ENCODE results near the gene EXOC3. TPM values are rescaled to one million over a fixed set of nuclear protein-coding genes. Genes with fewer than 3 reads are reported as not detected.
A peak's percentile ranks its signal among the peaks of the same experiment; 100 is the strongest.

The EXOC3 gene
- total and polyA plus RNA-seq, 2 of the 4 experiments (the other 2 are of a cell fraction) = 35.1 to 47.5 TPM

DNA sequence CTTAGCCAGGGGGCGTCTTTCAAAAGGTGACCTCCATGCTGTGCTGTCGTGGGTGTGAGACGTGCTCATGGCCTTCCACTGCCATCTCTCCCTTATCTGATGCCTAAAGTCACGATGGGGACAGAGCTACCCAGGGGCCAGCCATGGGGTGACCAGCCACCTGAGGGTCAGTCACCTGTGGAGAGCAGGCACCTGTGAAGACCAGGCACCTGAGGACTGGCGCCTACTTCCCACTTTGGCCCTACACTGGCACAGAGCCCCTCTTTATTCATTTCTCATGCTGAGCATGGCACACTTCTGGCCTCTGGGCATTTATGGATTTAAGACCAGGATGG is 6.4 kb upstream of the EXOC3 start:
- Histone ChIP-seq H3K4me1 (ENCODE audit: control insufficient read depth, insufficient read depth, low read length) (peaks cover 4% of the 10 kb centered on the region; the same call in 1 of the 2 replicates), H2AK9ac (replicated peaks; ENCODE audit: low read depth, low read length, poor library complexity) (peak overlapping the region; percentile 63), H3K18ac (ENCODE audit: low read depth, low read length) (no peak overlapping the region), H2AK5ac (ENCODE audit: low read depth, low read length) (peak overlapping the region; percentile 80; the same call in 1 of the 2 replicates), H4K91ac (ENCODE audit: insufficient read depth, low read depth, low read length) (peak overlapping the region; percentile 10; the same call in 1 of the 2 replicates), H2AFZ (replicated peaks; ENCODE audit: low read length, poor library complexity) (peak overlapping the region; percentile 45), H3K4ac (ENCODE audit: low read depth, low read length) (peak overlapping the region; percentile 67), H3K27me3 (ENCODE audit: control insufficient read depth, insufficient read depth, low read length) (no peaks in the 10 kb centered on the region), H3K27ac (ENCODE audit: insufficient read depth, low read length) (no peak overlapping the region), H3K23ac (ENCODE audit: low read depth, low read length) (no peak overlapping the region), H4K5ac (ENCODE audit: low read depth, low read length) (no peak overlapping the region; the same call in 1 of the 2 replicates), H3K4me2 (ENCODE audit: low read depth, low read length) (no peak overlapping the region), H3K9me1 (ENCODE audit: insufficient read depth, low read length) (no peaks in the 10 kb centered on the region; the same call in 1 of the 2 replicates), H3K9me3 (ENCODE audit: control insufficient read depth, insufficient read depth, low read length) (no peaks in the 10 kb centered on the region), H3K9ac (ENCODE audit: low read depth, low read length) (no peak overlapping the region), H2BK15ac (ENCODE audit: low read depth, low read length) (no peak overlapping the region), H4K20me1 (ENCODE audit: insufficient read depth, low read length) (no peaks in the 10 kb centered on the region; the same call in 1 of the 2 replicates), H3K79me1 (ENCODE audit: low read depth in 1 of 2, low read length in 2 of 2) (peaks cover 0 to 40% of the 10 kb centered on the region in 2 experiments; a peak in 3 of 4 replicates), H4K8ac (ENCODE audit: low read depth in 2 of 2, low read length in 2 of 2) (peak overlapping the region in 1 of 2 experiments; percentile 34; a peak in 1 of 4 replicates), H2BK5ac (ENCODE audit: low read depth, low read length, poor library complexity, severe bottlenecking) (peak overlapping the region; percentile 11), H3K4me3 (ENCODE audit: insufficient read depth, low read depth, low read length) (no peak overlapping the region), H3K36me3 (ENCODE audit: control insufficient read depth, insufficient read depth, low read length) (peaks cover 28% of the 10 kb centered on the region), H2BK120ac (ENCODE audit: low read depth, low read length) (peak overlapping the region; percentile 68), H2BK20ac (ENCODE audit: low read depth, low read length) (peak overlapping the region; percentile 32; the same call in 1 of the 2 replicates), H3K56ac (ENCODE audit: extremely low read depth, insufficient read depth, low read length) (no peak overlapping the region), H3K14ac (replicated peaks; ENCODE audit: low read depth, low read length) (no peak overlapping the region)
- DNase-seq = no peak
- in situ Hi-C loops (cut with MboI; ENCODE audit: low sequenced_read_pairs) = loop anchor here (5.0 kb wide), 1 partner anchor 124 kb away; no protein-coding TSS in a partner anchor
- WGBS, 2 experiments (ENCODE audit: extremely low coverage in 2 of 2, insufficient read length in 1 of 2) = 70% methylated on average over 2 of the region's 5 CpGs; no CpG with 5 or more reads in 1 of the 2 experiments
- TF ChIP-seq POLR2A (IDR thresholded peaks at IDR 0.05; ENCODE audit: low read depth, low read length) = no peak
- intact Hi-C loops (cut with micrococcal nuclease) = loop anchor here (1.0 kb wide), 1 partner anchor 119 kb away; no protein-coding TSS in a partner anchor
- CTCF ChIA-PET = no interaction called here
- ATAC-seq (ENCODE audit: low read depth) = no peak
- BruUV-seq (replicated peaks) = TSS peak; percentile 29
- dilution Hi-C loops (cut with HindIII; ENCODE audit: low sequenced_read_pairs, unreplicated experiment) = no loop called here
- POLR2A ChIA-PET (ENCODE audit: unreplicated experiment) = no interaction called here
